HepG2 (cell line): ENCODE results near the gene BBS9. TPM values are rescaled to one million over a fixed set of nuclear protein-coding genes. Genes with fewer than 3 reads are reported as not detected.

Source experiments
- ATAC-seq: fragments of 200-7000 bp; cut with Tn5 transposase; 3 replicates; pipeline ENCODE4 v1.9.1; 2020; ENCODE audit warnings: mild to moderate bottlenecking, moderate library complexity
- BruUV-seq: library from RNA; stranded (reverse); fragments of 400-500 nt; replicated peaks from 2 replicates; lab custom pipeline; 2021; lab: Mats Ljungman, UMichigan
- CTCF ChIA-PET: fragments of 300-600 bp; formaldehyde crosslinking; extraction: SDS; loops from one replicate; lab custom pipeline; 2021; ENCODE audit warnings: low total read pairs, inconsistent platforms, low intra/inter-chr PET ratio; lab: Yijun Ruan, JAX
- POLR2A ChIA-PET: fragments of 350-600 bp; sonication (Branson Sonifier 250); formaldehyde crosslinking; loops from one replicate; lab custom pipeline; 2020; ENCODE audit warnings: antibody characterized with exemption, inconsistent platforms; lab: Yijun Ruan, JAX
- DNase-seq: peaks from one replicate; pipeline ENCODE4 v3.0.0-alpha.2; 2015; ENCODE audit warnings: low spot score
- FAIRE-seq: peaks from 3 replicates; lab custom pipeline; 2011; peaks lifted over from hg19 to GRCh38; lab: Jason Lieb, UNC
- H2AFZ ChIP-seq: one replicate; pipeline ENCODE4 v1.6.1; 2011; ENCODE audit warnings: low read length, inconsistent platforms
- H3K27ac ChIP-seq: fragments of 300-600 bp; 3 replicates; pipeline ENCODE4 v1.8.0; 2011; ENCODE audit warnings: mixed run types, mild to moderate bottlenecking, mixed read lengths, low read length, inconsistent platforms; ENCODE audit not compliant: insufficient read depth; ENCODE audit errors: extremely low read length
- H3K27me3 ChIP-seq, 2 experiments: fragments of 200-600 bp in 1 of 2; 2 replicates in 1 of 2; 3 replicates in 1 of 2; pipeline versions ENCODE4 v1.6.0 to v1.8.0; 2011; ENCODE audit warnings: low read length in 2 of 2, mild to moderate bottlenecking in 2 of 2, moderate library complexity in 2 of 2, inconsistent platforms in 1 of 2; ENCODE audit not compliant: insufficient read depth in 2 of 2, control insufficient read depth in 1 of 2
- H3K36me3 ChIP-seq, 2 experiments: fragments of 200-600 bp in 1 of 2; replicated peaks in 1 of 2; 2 replicates in 1 of 2; 3 replicates in 1 of 2; pipeline versions ENCODE4 v1.5.1 to v1.8.0; 2011; ENCODE audit warnings: low read length in 2 of 2, inconsistent platforms in 1 of 2; ENCODE audit not compliant: insufficient read depth in 2 of 2, control insufficient read depth in 1 of 2
- H3K4me1 ChIP-seq: 2 replicates; pipeline ENCODE4 v1.5.1; 2012; ENCODE audit warnings: low read length, inconsistent platforms; ENCODE audit not compliant: insufficient read depth
- H3K4me2 ChIP-seq: 2 replicates; pipeline ENCODE4 v1.6.0; 2011; ENCODE audit warnings: low read depth, low read length, inconsistent platforms
- H3K4me3 ChIP-seq, 3 experiments: fragments of 200-600 bp in 1 of 3; sonication (generic), shearing (Covaris generic) in 1 of 3; replicated peaks in 1 of 3; 2 replicates each; pipeline ENCODE4 v1.5.1; 2011 to 2016; ENCODE audit warnings: low read length in 3 of 3, inconsistent platforms in 2 of 3, low read depth in 2 of 3, mild to moderate bottlenecking in 2 of 3, control low read depth in 1 of 3, mixed read lengths in 1 of 3; ENCODE audit not compliant: insufficient read depth in 1 of 3
- H3K79me2 ChIP-seq: one replicate; pipeline ENCODE4 v1.6.1; 2011; ENCODE audit warnings: low read length, inconsistent platforms; ENCODE audit not compliant: insufficient read depth
- H3K9ac ChIP-seq: 2 replicates; pipeline ENCODE4 v1.6.0; 2011; ENCODE audit warnings: mild to moderate bottlenecking, low read depth, low read length, inconsistent platforms; ENCODE audit not compliant: insufficient read depth
- H3K9me3 ChIP-seq: 2 replicates; pipeline ENCODE4 v1.5.1; 2012; ENCODE audit warnings: mild to moderate bottlenecking, low read length
- H4K20me1 ChIP-seq: 2 replicates; pipeline ENCODE4 v1.6.0; 2011; ENCODE audit warnings: inconsistent platforms, mild to moderate bottlenecking, low read length, moderate library complexity; ENCODE audit not compliant: insufficient read depth
- EP300 ChIP-seq, 3 experiments: sonication (generic) in 1 of 3; formaldehyde crosslinking in 1 of 3; IDR thresholded peaks; 2 replicates each; pipeline versions ENCODE4 v1.5.1 to v1.6.1; 2011 to 2020; ENCODE audit warnings: low read depth in 2 of 3, low read length in 2 of 3, borderline replicate concordance in 1 of 3, improper control_type of control experiment in 1 of 3, mild to moderate bottlenecking in 1 of 3, missing genetic modification reagents in 1 of 3, moderate library complexity in 1 of 3
- IRF1 ChIP-seq: sonication (generic); formaldehyde crosslinking; IDR thresholded peaks from 2 replicates; pipeline ENCODE4 v1.4.0; 2020; ENCODE audit warnings: low read depth, mild to moderate bottlenecking, missing genetic modification reagents
- MEF2D ChIP-seq: sonication (generic); formaldehyde crosslinking; IDR thresholded peaks from 2 replicates; pipeline ENCODE4 v1.5.1; 2020; ENCODE audit warnings: mild to moderate bottlenecking, missing genetic modification reagents
- RXRA ChIP-seq: sonication (generic); formaldehyde crosslinking; IDR thresholded peaks from 2 replicates; pipeline ENCODE4 v1.5.1; 2020; ENCODE audit warnings: missing genetic modification reagents
- ZBTB49 ChIP-seq: sonication (generic); formaldehyde crosslinking; IDR thresholded peaks from 2 replicates; pipeline ENCODE4 v1.4.0; 2020; ENCODE audit warnings: missing genetic modification reagents, borderline replicate concordance
- WGBS: methylation state at CpG from one replicate; pipeline ENCODE4 v1.1.6; 2017; ENCODE audit warnings: low lambda C conversion rate; 5-methylcytosine and 5-hydroxymethylcytosine counted together
- in situ Hi-C: cut with HindIII; loops from 2 replicates; pipeline ENCODE4 v1.10.0; 2017; ENCODE audit warnings: low pct_unique_long_range_greater_than_20kb; ENCODE audit not compliant: extremely low pct_ligation_motif_present
- intact Hi-C: fragments of 100-400 bp; cut with micrococcal nuclease; formaldehyde crosslinking; loops from one replicate; pipeline ENCODE4 v1.10.0; 2022; ENCODE audit not compliant: unreplicated experiment
- polyA plus RNA-seq, 8 experiments: library from polyadenylated mRNA; depleted of rRNA in 3 of 8; stranded (reverse) in 7 of 8; unstranded in 1 of 8; fragments of >200 nt; fragmentation: Illumina TruSeq in 4 of 8; extraction: Trizol in 4 of 8; gene quantifications; 2 replicates each; pipeline versions ENCODE4 v1.2.1 to v1.2.3, GENCODE V29; 2011 to 2016; ENCODE audit warnings: low read depth in 4 of 8, missing spikeins in 1 of 8, mixed read lengths in 1 of 8; ENCODE audit not compliant: insufficient read depth in 1 of 8
- total RNA-seq, 5 experiments: library from RNA; depleted of rRNA; stranded (reverse); fragments of >200 nt; fragmentation: Illumina TruSeq; extraction: Trizol; gene quantifications; 2 replicates each; pipeline ENCODE4 v1.2.3, GENCODE V29; 2016; ENCODE audit warnings: low read depth in 1 of 5
- TF ChIP-seq, protein P1 (sequence below): sonication (generic); formaldehyde crosslinking; IDR thresholded peaks from 2 replicates; pipeline ENCODE4 v1.4.0; 2020; ENCODE audit warnings: missing genetic modification reagents, borderline replicate concordance

BBS9 gene
- total and polyA plus RNA-seq, 2 of the 13 experiments (the other 11 are each of a cell fraction or from before 2014, with no cell fraction given) = 5.1 to 7.8 TPM

DNA sequence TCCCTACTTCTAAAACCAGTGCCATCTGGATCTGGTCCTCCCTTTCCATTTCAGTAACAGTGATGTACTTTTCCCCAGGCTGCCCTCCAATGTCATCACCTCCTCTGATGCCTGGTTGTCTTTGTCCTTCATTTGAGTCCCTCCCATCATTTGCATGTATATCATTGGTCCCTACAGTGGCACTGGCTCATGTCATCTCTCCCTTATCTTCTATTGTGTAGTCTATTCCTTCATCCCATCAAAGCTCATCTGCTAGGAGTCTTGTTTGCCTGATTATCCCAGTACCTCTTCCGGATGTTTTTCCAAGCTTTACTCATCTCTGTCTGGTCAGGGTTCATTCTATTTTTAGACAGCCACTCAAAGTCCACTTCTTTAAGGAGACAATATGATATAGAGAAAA is 483.1 kb downstream of the BBS9 start:
- intact Hi-C loops = no loop called here
- ChIA-PET POLR2A (no interaction called here), CTCF (no interaction called here)
- no peaks in the 10 kb centered on the region for H3K79me2 ChIP-seq
- DNase-seq = peak; percentile 25
- H3K36me3 ChIP-seq = no peaks in the 10 kb centered on the region
- H3K9ac ChIP-seq = no peak overlapping the region
- no peak overlapping the region for H3K4me3 ChIP-seq
- peaks cover 27% of the 10 kb centered on the region; the same call in 1 of the 2 replicates for H3K4me1 ChIP-seq
- in situ Hi-C loops = no loop called here
- 18% methylated on average over 1 of the region's 1 CpG for WGBS
- H3K4me2 ChIP-seq = no peak overlapping the region
- ATAC-seq = peak; percentile 55; the same call in 2 of the 3 replicates
- no peaks in the 10 kb centered on the region for H3K27me3 ChIP-seq
- H4K20me1 ChIP-seq = no peaks in the 10 kb centered on the region
- H3K9me3 ChIP-seq = no peaks in the 10 kb centered on the region
- no TSS peak for BruUV-seq
- TF ChIP-seq MEF2D (CRISPR knock-in tag) (peak; percentile 94), EP300 (IDR thresholded peaks at IDR 0.05; ENCODE audit: low read depth in 2 of 2, low read length in 2 of 2) (no peak; a peak in 1 of 4 replicates), EP300 (CRISPR knock-in tag; IDR thresholded peaks at IDR 0.05; ENCODE audit: borderline replicate concordance) (no peak)
- no peak overlapping the region for H3K27ac ChIP-seq
- no peak overlapping the region for H2AFZ ChIP-seq
- no peak for FAIRE-seq

- WGBS = 30% methylated on average over 6 of the region's 6 CpGs
- Histone ChIP-seq H3K9me3 (no peaks in the 10 kb centered on the region), H3K27me3 (no peaks in the 10 kb centered on the region), H3K4me3 (no peak overlapping the region), H3K27ac (no peak overlapping the region), H3K36me3 (no peaks in the 10 kb centered on the region), H3K4me2 (no peak overlapping the region), H3K4me1 (peaks cover 27% of the 10 kb centered on the region; the same call in 1 of the 2 replicates), H3K79me2 (no peaks in the 10 kb centered on the region), H2AFZ (no peak overlapping the region), H4K20me1 (no peaks in the 10 kb centered on the region), H3K9ac (no peak overlapping the region)
- FAIRE-seq (no peak), DNase-seq (no peak), ATAC-seq (no peak)
- BruUV-seq = no TSS peak
- POLR2A ChIA-PET = no interaction called here
- CTCF ChIA-PET = no interaction called here
- intact Hi-C loops = no loop called here
- in situ Hi-C loops = no loop called here
- TF ChIP-seq ZBTB49 (CRISPR knock-in tag) (no peak), IRF1 (CRISPR knock-in tag) (no peak), RXRA (no peak)
- TF ChIP-seq, protein P1, sequence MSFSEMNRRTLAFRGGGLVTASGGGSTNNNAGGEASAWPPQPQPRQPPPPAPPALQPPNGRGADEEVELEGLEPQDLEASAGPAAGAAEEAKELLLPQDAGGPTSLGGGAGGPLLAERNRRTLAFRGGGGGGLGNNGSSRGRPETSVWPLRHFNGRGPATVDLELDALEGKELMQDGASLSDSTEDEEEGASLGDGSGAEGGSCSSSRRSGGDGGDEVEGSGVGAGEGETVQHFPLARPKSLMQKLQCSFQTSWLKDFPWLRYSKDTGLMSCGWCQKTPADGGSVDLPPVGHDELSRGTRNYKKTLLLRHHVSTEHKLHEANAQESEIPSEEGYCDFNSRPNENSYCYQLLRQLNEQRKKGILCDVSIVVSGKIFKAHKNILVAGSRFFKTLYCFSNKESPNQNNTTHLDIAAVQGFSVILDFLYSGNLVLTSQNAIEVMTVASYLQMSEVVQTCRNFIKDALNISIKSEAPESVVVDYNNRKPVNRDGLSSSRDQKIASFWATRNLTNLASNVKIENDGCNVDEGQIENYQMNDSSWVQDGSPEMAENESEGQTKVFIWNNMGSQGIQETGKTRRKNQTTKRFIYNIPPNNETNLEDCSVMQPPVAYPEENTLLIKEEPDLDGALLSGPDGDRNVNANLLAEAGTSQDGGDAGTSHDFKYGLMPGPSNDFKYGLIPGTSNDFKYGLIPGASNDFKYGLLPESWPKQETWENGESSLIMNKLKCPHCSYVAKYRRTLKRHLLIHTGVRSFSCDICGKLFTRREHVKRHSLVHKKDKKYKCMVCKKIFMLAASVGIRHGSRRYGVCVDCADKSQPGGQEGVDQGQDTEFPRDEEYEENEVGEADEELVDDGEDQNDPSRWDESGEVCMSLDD (CRISPR knock-in tag) = no peak
These were observed 485.2 kb downstream of the BBS9 start for GRCh38 chr7:33614357-33615117.
